ENCODE results near the gene NMNAT2.
A peak's percentile ranks its signal among the peaks of the same experiment; 100 is the strongest.
"Not testable (repeated sequence)": the region's sequence is repeated elsewhere in the genome, so short reads cannot be mapped to it uniquely, and the experiment has no call there.

NMNAT2 gene

DNA sequence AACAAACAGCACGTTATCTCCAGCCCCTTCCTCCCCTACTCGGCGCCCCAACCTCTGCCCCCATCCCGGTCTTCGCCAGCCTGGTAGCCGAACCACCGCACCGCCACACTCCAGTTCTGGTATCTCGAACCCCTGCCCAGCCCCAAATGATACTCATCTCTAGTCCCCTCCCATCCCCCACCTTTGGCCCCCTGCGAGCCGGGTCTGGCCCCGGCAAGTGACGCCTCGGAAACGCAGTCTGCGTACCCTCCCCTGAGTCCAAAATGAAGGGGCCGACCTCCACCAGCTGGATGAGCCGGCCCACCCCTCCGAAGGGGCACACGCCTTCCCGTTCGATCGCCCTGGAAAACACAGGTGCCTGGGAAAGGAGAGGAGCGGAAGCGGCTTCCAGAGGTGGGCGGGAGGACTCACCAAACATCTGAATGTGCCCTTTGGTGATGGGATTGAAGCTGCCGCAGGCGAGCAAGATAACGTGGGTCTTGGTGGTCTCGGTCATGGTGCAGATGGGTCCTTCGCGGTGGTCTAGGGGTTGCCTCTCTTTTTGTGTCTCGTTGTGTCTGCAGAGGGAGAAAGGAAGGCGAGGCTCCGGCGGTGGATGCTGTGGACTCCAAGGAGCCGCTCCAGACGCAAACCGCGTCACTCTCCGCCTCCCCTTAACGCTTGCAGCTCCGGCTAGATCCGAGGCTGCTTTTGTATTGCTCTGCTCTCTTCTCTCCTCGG lies at the start of gene NMNAT2:
Gene NMNAT2 (minus strand): TSS at position 609 of the 720 bp plus-strand sequence. CDS start 113 bp downstream, at position 496.
- DNase-seq: no peak

- no peak for DNase-seq
Observed at GRCh38 chr1:183467687-183468086, 49.5 kb upstream of the NMNAT2 start.

GRCh38 chr1:183466781-183467180 lies 48.6 kb upstream of the NMNAT2 start:
- DNase-seq: no peak

GRCh38 chr1:183463566-183463965 lies 45.4 kb upstream of the NMNAT2 start:
- DNase-seq: no peak

DNA sequence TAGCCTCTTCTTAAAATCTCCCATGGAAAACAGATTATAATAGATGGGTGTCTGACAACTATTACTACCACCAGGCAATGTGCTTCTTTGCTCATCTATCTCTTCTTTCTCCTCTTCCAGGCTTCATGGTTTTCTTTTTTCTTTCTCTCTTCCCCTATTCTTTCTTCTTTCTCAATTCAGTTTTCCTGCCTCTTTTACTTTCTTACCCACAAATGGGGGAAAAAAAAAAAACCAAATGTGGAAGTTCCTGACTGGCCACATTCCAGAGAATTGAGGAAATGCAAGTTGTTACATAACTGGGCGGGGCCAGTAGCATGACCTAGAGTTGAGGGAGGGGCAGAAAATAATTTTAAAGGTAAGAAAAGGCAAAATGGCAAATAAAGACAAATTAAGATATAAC lies 43.2 kb upstream of the NMNAT2 start:
- peak; percentile 70 for DNase-seq

- no peak for DNase-seq
Observed at GRCh38 chr1:183460596-183460995, 42.4 kb upstream of the NMNAT2 start.

DNA sequence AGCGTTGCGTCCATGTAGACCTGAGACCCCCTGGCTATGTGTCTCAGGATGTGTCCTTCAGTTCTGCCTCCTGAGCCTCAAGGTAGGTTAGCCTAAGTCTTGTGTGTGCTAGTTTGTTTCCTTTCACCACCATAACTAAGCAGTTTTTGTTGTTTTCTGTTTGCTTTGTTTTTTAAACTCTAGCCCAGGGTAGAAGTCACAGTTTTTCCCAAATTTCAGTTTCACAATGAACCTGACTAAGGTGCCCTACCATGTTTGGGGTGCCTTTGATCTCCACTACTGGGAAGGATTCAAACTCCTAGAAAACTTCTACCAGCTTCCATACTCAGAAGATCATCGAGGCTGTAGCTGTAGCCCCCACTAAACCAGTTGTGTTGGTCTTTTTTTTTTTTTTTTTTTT lies 39.3 kb upstream of the NMNAT2 start:
- DNase-seq: no peak

DNA sequence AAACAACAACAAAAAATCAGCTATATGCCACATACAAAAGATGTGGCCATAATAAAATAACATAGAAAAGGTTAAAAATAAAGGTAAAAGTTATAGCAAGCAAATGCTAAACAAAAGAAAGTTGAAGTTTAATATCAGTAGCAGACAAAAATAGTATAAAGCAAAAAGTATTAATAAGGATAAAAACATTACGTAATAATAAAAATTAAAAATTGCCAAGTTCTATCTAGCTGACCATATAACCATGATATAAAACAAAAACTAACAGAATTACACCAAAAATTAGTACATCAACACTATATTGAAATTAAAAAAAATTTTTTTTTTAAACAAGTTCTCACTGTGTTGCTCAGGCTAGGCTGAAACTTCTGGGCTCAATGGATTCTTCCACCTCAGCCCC lies 38.6 kb upstream of the NMNAT2 start:
- no peak for DNase-seq

DNA sequence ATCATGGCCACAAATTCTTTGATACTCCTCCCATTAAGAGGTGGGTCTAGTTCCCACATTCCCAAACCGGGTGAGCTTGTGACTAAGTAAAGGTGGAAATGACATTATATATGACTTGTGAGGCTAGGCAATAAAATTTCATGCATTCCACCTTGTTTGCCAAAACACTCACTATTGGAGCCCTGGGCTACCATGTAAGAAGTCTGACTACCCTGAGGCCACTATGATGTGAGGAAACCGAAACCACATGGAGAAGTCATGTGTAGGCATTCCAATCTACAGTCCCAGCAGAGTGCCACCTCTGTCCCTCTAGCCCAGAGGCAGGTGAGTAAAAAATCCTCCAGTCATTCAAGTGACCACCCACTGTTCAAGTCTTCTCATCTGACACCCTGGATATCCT lies 36.2 kb upstream of the NMNAT2 start:
- DNase-seq: no peak

- no peak for DNase-seq
Observed at GRCh38 chr1:183450093-183450492, 31.9 kb upstream of the NMNAT2 start.

GRCh38 chr1:183449223-183449770 lies 31.1 kb upstream of the NMNAT2 start:
- no peak for DNase-seq

DNA sequence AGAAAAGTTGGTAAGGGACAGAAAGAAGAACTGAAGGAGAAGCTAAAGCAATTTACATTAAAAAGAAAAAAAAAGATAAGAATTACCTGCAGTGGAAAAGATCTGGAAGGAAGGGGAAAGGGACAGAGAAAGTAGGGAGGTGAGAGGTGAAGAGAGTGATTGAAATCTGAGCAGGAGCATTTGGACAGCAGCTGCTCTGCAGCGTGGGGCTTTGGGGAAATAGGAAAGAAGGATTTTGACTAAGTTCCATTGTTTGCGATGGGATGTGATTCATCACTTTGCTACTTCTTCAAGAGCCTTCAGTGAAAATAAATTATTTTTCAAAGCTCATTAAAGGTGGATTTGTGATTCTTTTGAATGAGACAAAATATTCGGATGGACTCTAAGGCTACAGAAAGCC lies 26.1 kb upstream of the NMNAT2 start:
- no peak for DNase-seq

GRCh38 chr1:183443466-183443865 lies 25.3 kb upstream of the NMNAT2 start:
- DNase-seq: no peak

DNA sequence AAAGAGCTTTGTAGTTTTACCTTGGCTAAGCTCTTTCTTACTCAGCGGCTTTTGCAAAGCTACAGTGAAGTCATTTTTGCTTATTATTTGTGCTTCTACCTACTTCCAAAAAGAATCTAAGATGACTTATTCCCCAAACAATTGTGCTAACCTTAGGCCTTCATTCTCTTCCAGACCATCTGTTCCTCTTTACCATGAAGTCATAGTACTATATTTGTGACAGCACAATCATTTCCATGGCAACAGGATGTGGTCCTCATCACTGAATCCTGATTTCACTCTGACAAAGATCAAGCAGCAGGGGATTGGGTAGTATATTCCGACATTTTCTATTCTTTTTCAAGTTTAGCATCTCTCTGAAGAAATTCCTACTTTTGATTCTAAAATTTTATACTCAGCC lies 24.8 kb upstream of the NMNAT2 start:
- no peak for DNase-seq

DNA sequence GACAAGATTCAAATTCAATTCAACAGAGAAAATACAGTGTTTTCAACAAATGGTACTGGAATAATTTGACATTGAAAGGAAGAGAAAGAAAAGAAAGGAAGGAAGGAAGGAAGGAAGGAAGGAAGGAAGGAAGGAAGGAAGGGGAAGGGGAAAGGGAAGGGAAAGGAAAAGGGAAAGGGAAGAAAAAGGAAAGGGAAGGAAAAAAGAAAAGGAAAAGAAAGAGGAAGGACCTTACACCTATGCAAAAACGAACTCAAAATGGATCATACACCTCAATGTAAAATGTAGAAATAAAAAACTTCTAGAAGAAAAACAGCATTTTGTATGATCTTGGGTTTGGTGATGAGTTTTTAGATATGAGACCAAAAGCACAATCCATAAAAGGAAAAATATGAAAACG lies 19.9 kb upstream of the NMNAT2 start:
- no peak for DNase-seq

DNA sequence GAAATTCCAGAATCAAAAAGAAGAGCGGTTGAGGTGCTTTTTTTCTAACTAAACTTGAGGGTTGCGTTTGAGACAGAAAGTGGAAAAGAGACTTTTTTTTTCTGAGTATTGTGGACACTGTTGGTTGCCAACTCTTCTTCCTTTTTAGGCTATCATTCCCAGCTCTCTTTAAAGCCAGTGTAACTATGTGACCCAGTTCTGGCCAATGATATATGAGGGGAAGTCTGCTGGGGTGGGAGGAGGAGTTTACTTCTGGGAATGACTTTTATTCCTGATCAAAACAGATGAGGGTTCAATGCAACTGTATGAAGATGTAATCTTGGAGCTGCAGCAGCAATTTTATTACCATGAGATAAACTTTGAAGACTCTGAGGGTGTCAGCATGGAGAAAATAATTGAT lies 17.3 kb upstream of the NMNAT2 start:
- DNase-seq: no peak

DNA sequence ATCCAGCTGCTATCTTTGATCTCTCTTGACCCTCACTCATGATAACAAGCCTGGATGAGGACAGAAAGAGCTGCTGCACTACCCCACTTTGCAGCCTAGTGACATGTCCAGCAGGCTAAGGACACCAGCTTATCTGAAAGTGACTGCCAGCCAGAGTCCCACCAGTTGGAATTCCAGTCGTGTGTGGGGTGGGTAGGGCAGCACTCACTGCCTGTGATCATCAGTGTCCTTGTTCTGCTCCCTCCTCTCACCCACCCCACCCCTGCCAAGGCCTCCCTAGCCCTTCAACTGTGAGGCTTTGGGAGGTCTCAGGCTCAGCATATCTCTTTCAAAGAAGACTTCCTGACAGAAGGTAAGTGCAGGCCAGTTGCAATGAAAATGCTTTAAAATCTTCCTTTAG lies 15.5 kb upstream of the NMNAT2 start:
- DNase-seq: no peak

DNA sequence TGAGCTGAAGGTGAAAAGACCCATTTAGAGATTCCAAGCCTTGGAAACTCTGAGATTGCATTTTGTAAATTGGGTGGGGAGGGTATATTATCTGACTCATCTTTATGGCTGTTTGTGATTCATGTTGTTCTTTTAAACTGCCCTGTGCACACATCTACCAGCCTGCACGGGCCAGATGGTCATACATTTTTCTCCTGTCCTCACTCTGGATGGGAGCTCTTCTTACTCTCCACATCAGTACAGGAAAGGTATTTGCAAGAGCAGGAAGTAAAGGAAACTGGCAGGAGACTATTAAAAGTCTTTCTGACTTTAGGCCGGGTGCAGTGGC lies 14.3 kb upstream of the NMNAT2 start:
- no peak for DNase-seq

DNA sequence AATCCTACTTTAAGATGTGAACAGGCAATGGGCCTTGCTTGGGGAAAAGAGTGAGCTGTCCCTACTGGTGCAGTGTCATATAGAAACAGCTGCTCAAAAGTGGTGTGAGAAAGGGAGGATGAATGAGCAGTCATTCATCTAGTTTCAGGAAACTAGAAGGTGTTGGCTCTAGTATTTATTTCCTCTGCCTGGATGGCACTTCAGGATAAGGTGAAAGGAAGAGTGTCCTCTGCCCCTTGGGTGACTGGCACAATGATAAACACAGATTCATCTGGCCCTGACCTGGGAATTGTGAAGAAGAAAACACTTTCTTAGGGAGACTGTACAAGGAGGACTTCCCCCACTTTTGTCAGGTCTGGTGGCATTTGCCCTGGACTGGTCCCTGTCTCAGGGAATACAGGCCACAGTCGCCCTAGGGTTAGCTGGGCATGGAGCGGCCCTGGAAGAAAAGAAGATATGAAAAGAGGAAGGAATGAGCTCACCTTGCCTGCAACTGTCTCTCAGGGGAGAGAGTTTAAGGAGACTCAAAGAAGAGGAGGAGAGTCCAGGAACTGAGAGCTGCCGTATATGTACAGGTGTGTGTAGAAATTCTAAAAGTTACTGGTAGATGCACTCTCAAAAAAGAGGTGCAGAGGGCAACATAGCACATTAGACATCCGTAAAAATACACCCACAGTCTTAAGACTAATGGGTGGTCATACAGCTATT lies 13.8 kb upstream of the NMNAT2 start:
- DNase-seq: no peak

- not testable (repeated sequence) for DNase-seq
Observed at GRCh38 chr1:183427591-183427990, 9.4 kb upstream of the NMNAT2 start.

- no peak for DNase-seq
Observed at GRCh38 chr1:183424691-183425090, 6.5 kb upstream of the NMNAT2 start.

DNA sequence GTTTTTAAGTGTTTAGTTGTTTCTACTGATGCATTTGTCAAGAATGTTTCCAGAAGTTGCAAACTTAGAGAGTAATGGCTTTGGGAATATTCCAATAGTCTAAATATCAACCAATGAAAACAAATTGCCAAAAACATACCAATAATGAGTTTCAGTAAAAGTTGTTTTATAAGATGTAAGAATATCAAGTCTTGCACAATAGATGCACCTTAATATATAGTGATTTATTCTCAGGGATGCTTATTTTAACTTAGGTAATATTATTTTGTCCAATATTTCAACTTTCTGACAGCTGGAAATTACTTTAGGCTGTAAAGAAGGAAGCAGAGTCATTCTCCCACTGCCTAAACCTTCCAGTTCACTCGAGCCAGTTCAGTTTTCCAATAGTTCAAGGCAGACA lies 5.4 kb upstream of the NMNAT2 start:
- no peak for DNase-seq

GRCh38 chr1:183419399-183419798 lies 1.2 kb upstream of the NMNAT2 start:
- no peak for DNase-seq

DNA sequence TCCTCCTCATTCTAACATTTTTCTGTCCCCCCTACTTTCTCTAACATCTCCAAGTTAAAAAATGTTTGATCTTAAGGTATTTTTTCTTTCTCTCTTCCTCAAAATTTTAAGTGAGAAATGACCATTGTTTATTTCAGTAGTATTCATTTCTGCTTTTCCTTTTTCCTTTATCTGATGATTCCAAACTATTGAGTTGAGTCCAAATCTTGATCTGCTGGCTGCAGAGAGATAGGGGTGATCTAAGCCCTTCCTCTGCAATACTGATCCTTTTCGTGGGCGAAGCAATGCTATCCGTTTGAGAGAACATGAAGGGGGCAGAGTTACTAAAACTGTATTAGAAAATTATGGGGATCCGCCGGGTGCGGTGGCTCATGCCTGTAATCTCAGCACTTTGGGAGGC lies 516 bp upstream of the NMNAT2 start:
- DNase-seq: no peak

Data from GF-D8 (cell line).